GM18861 (cell line): Measurements from ENCODE around the gene EREG.
A peak's percentile ranks its signal among the peaks of the same experiment; 100 is the strongest.

ENCODE experiments used
- ATAC-seq: cut with Tn5 transposase; IDR thresholded peaks from one replicate; pipeline ENCODE4 v1.9.1; 2021; ENCODE audit not compliant: unreplicated experiment

EREG gene

GRCh38 chr4:74423104-74423503 is 58.2 kb downstream of the EREG start:
- ATAC-seq, result no peak

- ATAC-seq, result no peak
Observed at GRCh38 chr4:74424111-74424510, 59.2 kb downstream of the EREG start.

- ATAC-seq, result no peak
Observed at GRCh38 chr4:74426101-74426500, 61.2 kb downstream of the EREG start.

GRCh38 chr4:74428276-74428675 is 63.3 kb downstream of the EREG start:
- no peak for ATAC-seq

GRCh38 chr4:74431113-74431826 is 66.3 kb downstream of the EREG start:
- peak; percentile 98 for ATAC-seq

- no peak for ATAC-seq
Observed at GRCh38 chr4:74433043-74433442, 68.1 kb downstream of the EREG start.

- no peak for ATAC-seq
Observed at GRCh38 chr4:74433541-74434172, 68.7 kb downstream of the EREG start.

- no peak for ATAC-seq
Observed at GRCh38 chr4:74435296-74435695, 70.4 kb downstream of the EREG start.

- no peak for ATAC-seq
Observed at GRCh38 chr4:74437866-74438265, 72.9 kb downstream of the EREG start.
